Uterus (tissue), 4 donors: ENCODE measurements around the gene SLC4A8. TPM values are rescaled to one million over a fixed set of nuclear protein-coding genes. Genes with fewer than 3 reads are reported as not detected.
"Not testable (repeated sequence)": the region's sequence is repeated elsewhere in the genome, so short reads cannot be mapped to it uniquely, and the experiment has no call there.

Experiments used
- DNase-seq, 2 donors: peaks; one replicate each; pipeline ENCODE4 v3.0.0-alpha.2; 2019 to 2020
- H3K27ac ChIP-seq, 2 donors: fragments of 200-600 bp; sonication (generic); 1 replicate in 1 of 2; 2 replicates in 1 of 2; pipeline ENCODE4 v1.5.1; 2016 to 2018
- H3K27me3 ChIP-seq, 2 donors: fragments of 200-600 bp; sonication (generic); one replicate each; pipeline ENCODE4 v1.5.1; 2018 to 2019; ENCODE audit warnings: control low read depth in 1 of 2
- H3K36me3 ChIP-seq, 2 donors: fragments of 200-600 bp; sonication (generic); one replicate each; pipeline ENCODE4 v1.5.1; 2019; ENCODE audit warnings: control low read depth in 1 of 2
- H3K4me1 ChIP-seq, 2 donors: fragments of 200-600 bp; sonication (generic); one replicate each; pipeline ENCODE4 v1.5.1; 2018 to 2019; ENCODE audit warnings: control low read depth in 1 of 2
- H3K4me3 ChIP-seq, 2 donors: fragments of 200-600 bp; sonication (generic); 1 replicate in 1 of 2; 2 replicates in 1 of 2; pipeline ENCODE4 v1.5.1; 2018 to 2019; ENCODE audit warnings: mild to moderate bottlenecking in 1 of 2
- H3K9me3 ChIP-seq, 2 donors: fragments of 200-600 bp; sonication (generic); one replicate each; pipeline ENCODE4 v1.5.1; 2019; ENCODE audit warnings: control low read depth in 1 of 2
- POLR2A ChIP-seq, 2 donors: fragments of 450-650 bp; IDR thresholded peaks; one replicate each; pipeline ENCODE4 v1.6.1; 2016; ENCODE audit warnings: antibody characterized with exemption in 2 of 2, mild to moderate bottlenecking in 1 of 2, moderate library complexity in 1 of 2
- intact Hi-C: fragments of 100-400 bp; cut with DNase I; formaldehyde crosslinking; loops from one replicate; pipeline ENCODE4 v1.15.1; 2023; ENCODE audit warnings: low total_unique reads
- total RNA-seq, 4 donors: library from RNA; depleted of rRNA in 3 of 4; stranded (reverse); fragments of >200 nt in 3 of 4; gene quantifications; one replicate each; pipeline versions ENCODE4 v1.1.0 to v1.2.4, GENCODE V29; 2014 to 2023
- TF ChIP-seq, protein P1 (sequence below), 4 experiments: fragments of 200-600 bp in 2 of 4; fragments of 450-650 bp in 2 of 4; sonication (generic) in 2 of 4; IDR thresholded peaks; one replicate each; pipeline ENCODE4 v1.5.1; 2016 to 2019; ENCODE audit warnings: antibody characterized with exemption in 4 of 4, mild to moderate bottlenecking in 2 of 4, moderate library complexity in 1 of 4
- donor health status: DM: yes; HTN: yes; CAD: no.

The SLC4A8 gene
- total RNA-seq, 4 donors from 2014 or later, result under 0.01 to 8.0 (median 1.3) TPM; not detected in 1

DNA sequence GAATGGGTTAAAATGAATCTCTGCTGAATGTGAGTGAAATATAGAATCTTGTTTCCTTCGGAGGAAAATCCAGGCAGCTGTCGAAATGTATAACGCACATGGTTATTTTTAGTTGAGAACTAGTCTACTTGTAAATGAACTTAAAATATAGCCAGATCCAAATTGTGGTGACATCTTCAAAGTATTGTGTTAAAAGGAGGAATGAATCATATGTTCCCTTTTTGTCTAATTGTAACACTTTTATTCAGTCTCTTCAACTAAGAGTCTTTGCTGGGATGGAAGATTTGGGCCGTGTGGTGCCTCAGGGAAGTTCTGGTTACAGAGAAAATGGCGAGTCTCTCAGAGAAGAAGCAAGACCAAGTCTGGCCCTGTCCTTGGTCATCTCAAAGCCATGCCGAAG lies 82.5 kb downstream of the SLC4A8 start:
- intact Hi-C loops, result no loop called here
- Histone ChIP-seq H3K36me3 (no peaks in the 10 kb centered on the region), H3K4me1 (no peaks in the 10 kb centered on the region), H3K27me3 (peaks cover 0 to 3% of the 10 kb centered on the region in 2 donors), H3K9me3 (no peaks in the 10 kb centered on the region), H3K4me3 (no peak overlapping the region), H3K27ac (no peak overlapping the region)
- DNase-seq, result no peak
- no peak for TF ChIP-seq POLR2A (IDR thresholded peaks at IDR 0.05)
- TF ChIP-seq, protein P1, sequence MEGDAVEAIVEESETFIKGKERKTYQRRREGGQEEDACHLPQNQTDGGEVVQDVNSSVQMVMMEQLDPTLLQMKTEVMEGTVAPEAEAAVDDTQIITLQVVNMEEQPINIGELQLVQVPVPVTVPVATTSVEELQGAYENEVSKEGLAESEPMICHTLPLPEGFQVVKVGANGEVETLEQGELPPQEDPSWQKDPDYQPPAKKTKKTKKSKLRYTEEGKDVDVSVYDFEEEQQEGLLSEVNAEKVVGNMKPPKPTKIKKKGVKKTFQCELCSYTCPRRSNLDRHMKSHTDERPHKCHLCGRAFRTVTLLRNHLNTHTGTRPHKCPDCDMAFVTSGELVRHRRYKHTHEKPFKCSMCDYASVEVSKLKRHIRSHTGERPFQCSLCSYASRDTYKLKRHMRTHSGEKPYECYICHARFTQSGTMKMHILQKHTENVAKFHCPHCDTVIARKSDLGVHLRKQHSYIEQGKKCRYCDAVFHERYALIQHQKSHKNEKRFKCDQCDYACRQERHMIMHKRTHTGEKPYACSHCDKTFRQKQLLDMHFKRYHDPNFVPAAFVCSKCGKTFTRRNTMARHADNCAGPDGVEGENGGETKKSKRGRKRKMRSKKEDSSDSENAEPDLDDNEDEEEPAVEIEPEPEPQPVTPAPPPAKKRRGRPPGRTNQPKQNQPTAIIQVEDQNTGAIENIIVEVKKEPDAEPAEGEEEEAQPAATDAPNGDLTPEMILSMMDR (IDR thresholded peaks at IDR 0.05), result no peak

DNA sequence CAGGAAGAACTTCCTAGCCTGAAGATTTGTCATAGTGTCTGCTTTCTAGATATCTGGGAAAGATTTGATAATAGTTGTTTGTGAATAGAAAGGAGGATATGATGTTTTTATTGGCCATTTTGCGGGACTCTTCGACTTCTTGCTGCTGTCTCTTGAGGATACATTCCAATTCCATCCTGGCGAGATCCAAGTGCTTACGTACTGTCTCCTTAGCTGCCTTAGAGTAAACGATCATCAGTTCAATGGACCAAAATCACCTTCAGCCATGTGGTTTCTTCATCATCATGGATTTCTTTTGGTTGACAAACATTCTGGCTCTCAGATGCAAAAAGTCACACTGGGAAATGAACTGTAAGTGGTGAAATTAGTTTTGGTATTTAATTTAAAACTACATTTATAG lies 83.7 kb downstream of the SLC4A8 start:
- H3K36me3 ChIP-seq, result no peaks in the 10 kb centered on the region
- H3K4me1 ChIP-seq, result no peaks in the 10 kb centered on the region
- intact Hi-C loops, result no loop called here
- no peaks in the 10 kb centered on the region for H3K9me3 ChIP-seq
- no peak for TF ChIP-seq POLR2A (IDR thresholded peaks at IDR 0.05)
- TF ChIP-seq, protein P1 (IDR thresholded peaks at IDR 0.05), result no peak
- peaks cover 0 to 3% of the 10 kb centered on the region in 2 donors for H3K27me3 ChIP-seq
- DNase-seq, result no peak
- no peak overlapping the region for H3K4me3 ChIP-seq
- H3K27ac ChIP-seq, result no peak overlapping the region

DNA sequence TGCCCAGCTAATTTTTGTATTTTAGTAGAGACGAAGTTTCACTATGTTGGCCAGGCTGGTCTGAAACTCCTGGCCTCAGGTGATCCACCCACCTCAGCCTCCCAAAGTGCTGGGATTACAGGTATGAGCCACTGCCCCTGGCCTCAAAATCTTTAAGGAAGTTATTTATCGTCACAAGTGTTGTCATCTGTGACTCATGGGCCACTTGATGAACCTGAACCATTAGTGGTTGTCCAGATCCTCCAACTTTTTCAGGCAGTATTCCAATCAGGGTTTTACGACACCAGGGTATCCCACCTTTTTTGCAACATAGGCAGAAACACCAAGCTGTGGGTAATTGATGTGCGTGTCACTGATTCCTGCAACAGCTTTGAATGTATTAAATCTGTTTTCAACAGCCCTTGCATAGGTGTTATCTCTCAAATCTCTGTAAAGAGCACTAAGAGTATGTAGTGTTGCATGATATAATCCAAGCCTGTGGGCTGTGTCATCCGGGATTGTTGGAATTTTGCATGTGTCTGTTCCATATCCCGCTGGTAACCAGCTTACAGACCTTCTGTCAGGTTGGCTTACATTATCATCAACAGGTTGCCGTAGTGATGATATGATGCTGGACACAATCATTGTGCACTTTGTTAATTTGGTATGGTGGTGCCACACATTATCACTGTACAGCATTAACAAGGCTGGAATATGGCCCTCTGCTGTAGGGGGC lies 87.1 kb downstream of the SLC4A8 start:
- no peaks in the 10 kb centered on the region for H3K4me1 ChIP-seq
- no peak for DNase-seq
- H3K9me3 ChIP-seq, result no peaks in the 10 kb centered on the region
- no peak overlapping the region for H3K27ac ChIP-seq
- intact Hi-C loops, result no loop called here
- TF ChIP-seq, protein P1 (IDR thresholded peaks at IDR 0.05), result no peak
- TF ChIP-seq POLR2A (IDR thresholded peaks at IDR 0.05), result no peak
- no peak overlapping the region for H3K4me3 ChIP-seq
- H3K27me3 ChIP-seq, result no peaks in the 10 kb centered on the region
- H3K36me3 ChIP-seq, result no peaks in the 10 kb centered on the region

DNA sequence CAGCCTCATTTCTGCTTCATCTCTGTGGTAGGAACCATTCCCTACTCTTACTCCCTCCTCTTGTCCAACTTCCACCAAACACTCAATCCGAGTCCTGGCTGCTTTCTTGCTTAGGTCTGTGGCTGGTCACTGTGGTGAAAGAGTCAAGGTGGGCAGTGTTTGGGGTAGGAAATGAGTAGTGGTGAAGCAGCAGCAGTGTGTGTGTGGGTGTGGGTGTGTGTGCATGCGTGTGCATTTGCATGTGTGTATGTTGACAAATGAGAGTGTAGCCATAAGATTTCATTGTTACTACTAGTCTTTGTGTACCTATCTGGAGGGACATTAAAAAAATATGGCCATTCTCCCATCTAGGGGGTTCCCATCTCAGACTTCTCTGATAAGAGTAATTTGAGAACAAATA lies 87.8 kb downstream of the SLC4A8 start:
- intact Hi-C loops, result no loop called here
- H3K27ac ChIP-seq, result no peak overlapping the region
- H3K4me1 ChIP-seq, result no peaks in the 10 kb centered on the region
- H3K27me3 ChIP-seq, result no peaks in the 10 kb centered on the region
- no peaks in the 10 kb centered on the region for H3K36me3 ChIP-seq
- TF ChIP-seq POLR2A (IDR thresholded peaks at IDR 0.05), result no peak
- DNase-seq, result no peak
- H3K9me3 ChIP-seq, result no peaks in the 10 kb centered on the region
- no peak overlapping the region for H3K4me3 ChIP-seq

DNA sequence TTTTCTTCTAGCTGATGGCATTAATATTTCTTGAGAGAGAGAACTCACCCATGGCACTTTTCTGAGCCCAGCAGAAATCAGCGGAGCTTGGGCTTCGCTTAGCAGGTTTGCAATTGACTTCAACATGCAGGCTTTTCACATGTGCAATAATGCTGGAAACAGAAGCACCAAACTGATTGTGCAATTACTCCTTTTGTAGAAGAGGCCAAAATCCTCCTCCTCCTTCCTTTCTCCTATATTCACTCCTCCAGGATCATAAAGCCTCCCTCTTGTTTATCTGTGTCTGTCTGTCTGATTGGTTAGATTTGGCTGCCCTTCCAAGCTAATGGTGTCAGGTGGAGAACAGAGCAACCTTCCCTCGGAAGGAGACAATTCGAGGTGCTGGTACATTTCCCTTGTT lies 90.4 kb downstream of the SLC4A8 start:
- H3K4me3 ChIP-seq, H3K27me3 ChIP-seq, intact Hi-C loops, H3K27ac ChIP-seq, H3K4me1 ChIP-seq, H3K9me3 ChIP-seq, DNase-seq, H3K36me3 ChIP-seq: not testable (repeated sequence)

DNA sequence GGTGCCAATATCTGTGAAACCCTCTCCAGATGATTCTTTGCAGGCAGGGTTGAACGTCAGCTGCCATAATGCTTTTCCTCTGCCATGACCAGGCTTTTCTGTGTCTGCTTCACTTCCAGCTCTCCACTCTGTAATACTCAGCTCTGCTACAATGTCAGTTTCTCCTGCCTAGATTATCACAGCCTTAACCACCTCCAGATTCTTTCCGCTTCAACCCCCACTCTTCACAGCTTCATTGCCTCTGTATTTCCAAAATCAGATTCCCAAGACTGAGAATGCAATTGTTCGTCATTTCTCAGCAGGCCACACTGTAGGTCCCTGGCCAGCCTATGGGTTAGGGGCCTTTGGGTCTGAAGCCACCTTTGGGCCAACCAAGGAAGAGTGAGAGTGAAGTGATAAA lies 92.7 kb downstream of the SLC4A8 start:
- H3K4me3 ChIP-seq, result no peak overlapping the region
- no peak for TF ChIP-seq POLR2A (IDR thresholded peaks at IDR 0.05)
- TF ChIP-seq, protein P1 (IDR thresholded peaks at IDR 0.05), result no peak
- H3K4me1 ChIP-seq, result no peaks in the 10 kb centered on the region
- no peaks in the 10 kb centered on the region for H3K9me3 ChIP-seq
- DNase-seq, result no peak
- no peak overlapping the region for H3K27ac ChIP-seq
- intact Hi-C loops, result no loop called here
- H3K27me3 ChIP-seq, result no peaks in the 10 kb centered on the region
- H3K36me3 ChIP-seq, result no peaks in the 10 kb centered on the region
